ENCODE measurements around the gene IL5RA.
A peak's percentile ranks its signal among the peaks of the same experiment; 100 is the strongest.

The IL5RA gene, protein sequence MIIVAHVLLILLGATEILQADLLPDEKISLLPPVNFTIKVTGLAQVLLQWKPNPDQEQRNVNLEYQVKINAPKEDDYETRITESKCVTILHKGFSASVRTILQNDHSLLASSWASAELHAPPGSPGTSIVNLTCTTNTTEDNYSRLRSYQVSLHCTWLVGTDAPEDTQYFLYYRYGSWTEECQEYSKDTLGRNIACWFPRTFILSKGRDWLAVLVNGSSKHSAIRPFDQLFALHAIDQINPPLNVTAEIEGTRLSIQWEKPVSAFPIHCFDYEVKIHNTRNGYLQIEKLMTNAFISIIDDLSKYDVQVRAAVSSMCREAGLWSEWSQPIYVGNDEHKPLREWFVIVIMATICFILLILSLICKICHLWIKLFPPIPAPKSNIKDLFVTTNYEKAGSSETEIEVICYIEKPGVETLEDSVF

DNA sequence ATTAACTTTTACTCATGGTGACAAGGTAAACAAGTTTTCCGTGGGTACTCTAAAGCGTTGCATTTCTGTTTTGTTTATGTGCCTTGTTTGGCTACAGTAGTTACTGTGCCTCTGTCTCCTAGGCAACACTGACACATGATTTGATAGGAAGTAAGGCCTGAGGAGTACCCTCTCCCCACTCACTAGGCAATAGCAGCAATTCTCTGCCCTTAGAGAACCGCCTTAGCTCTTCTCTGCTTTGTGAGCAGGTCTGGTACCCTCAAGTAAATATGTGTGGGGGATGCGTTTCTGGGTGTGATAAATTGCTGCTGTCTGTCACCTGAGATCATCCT is at the start of gene IL5RA:
IL5RA (minus strand) TSS at position 76 of the 332 bp plus-strand sequence. CDS start 5,390 bp downstream, outside the sequence.
- peak within 1 kb of the TSS in 2 of 21 experiments; percentile 23 to 33 for H3K27ac ChIP-seq

DNA sequence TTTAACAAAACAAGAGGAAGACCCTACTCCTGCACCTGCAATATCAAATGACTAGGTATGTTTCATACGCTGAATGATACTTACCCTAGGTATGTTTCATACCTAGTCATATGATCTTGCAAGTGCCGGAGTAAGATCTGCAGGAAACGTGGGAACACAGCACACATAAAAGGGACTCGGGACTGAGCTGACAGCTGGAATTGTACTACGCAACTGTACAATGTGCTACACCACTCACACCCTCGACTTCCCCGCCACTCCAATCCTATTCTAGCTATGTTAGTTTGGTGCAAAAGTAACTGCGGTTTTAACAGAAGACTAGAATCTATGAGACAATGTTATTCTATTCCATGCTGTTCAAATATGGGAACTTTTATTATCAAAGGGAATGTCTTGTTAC is 47.3 kb upstream of the IL5RA start:
- no peak overlapping the region for H3K27ac ChIP-seq
- no peak overlapping the region for H3K4me3 ChIP-seq

More for the DNA sequence above, at the start of gene IL5RA:
- no peak within 1 kb of the TSS for H3K4me3 ChIP-seq

DNA sequence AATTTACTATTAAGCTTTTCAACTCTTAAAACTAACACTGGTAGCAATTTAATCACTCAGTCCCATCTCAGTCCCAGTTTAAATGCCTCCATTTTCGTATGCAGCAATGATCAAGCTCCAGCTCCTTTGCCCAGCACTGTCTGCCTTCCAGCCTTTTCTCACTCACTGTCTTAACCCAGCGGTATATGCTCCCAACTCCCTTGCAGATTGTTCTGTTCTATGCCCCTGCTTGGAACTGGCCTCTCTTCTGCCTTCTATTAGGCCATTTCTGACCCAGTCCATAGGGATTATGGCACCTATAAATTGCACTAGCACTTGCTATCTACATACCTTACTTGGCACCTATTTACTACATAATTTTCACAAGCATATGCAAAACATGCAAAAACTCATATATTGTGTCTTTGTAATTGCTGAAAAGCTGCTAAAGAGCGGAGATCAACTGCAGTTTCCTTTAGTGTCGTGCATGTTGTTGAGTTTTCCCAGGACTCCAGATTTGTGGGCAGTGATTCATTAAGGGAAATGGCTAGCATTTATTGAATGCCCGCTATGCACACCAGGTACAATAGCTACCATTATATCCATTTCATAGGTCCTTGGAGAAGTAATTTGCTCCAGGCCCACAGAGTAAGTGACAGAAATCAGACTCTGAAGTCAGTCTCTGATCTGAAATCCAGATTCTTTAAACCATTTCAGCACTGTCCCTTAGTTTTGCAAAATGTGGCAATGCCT is 44.9 kb upstream of the IL5RA start:
- Histone ChIP-seq H3K27ac (no peak overlapping the region), H3K4me3 (no peak overlapping the region)

DNA sequence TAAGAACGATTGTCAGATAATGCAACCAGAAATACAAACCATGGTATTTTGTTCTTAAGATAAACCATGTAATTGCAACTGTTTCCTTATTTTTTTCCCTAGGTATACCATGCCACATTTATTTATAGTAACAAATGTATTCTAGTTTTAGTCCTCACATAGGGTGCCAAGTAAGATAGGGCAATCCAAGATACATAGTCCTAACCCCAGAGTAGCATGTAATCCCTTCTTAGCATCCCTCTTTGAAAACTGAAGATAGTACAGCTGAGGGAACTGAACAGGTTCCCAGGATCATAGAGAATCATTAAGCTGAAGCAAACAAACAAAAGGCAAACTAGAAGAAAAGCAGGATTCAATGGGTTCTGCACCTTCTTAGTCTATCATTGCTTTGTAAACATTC is 41.3 kb upstream of the IL5RA start:
- no peak overlapping the region for H3K27ac ChIP-seq
- no peak overlapping the region for H3K4me3 ChIP-seq

DNA sequence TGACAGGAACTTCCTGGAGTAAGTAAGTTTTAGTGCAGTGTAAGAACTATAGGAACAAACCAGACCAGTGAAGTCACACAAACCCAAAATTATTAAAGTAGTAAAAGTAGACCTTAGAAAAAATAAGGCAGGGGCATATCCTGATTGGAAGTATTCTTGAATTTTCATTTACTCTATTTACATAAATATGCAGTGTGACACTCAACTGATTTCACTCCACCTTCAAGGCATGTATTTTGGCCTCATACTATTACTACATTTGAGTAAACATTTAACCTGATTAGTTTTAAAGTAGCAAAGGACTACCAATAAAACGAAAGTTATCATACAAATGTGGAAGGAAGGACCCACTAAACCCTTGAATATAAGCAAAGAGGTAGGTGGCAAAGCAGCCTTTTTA is 39.4 kb upstream of the IL5RA start:
- Histone ChIP-seq H3K4me3 (no peak overlapping the region), H3K27ac (no peak overlapping the region)

DNA sequence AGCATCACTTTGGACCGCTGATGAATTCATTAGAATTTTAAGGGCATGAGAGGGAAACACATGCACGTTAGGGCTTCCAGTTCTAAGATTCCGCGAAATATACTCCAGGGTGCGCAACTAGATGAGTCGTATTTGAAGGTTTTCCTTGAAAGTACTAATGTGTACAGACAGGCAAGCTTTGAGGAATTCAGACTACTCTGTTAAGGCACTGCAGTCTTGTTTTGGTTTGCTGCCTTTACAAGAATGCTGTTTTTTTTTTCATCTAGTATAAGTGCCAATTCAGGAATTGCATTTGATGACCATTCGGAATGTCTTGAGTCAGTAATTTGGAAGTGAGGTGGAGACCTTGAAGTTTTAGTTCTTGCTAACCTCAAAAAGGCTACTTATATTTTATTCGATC is 35.7 kb upstream of the IL5RA start:
- Histone ChIP-seq H3K27ac (no peak overlapping the region), H3K4me3 (no peak overlapping the region)

DNA sequence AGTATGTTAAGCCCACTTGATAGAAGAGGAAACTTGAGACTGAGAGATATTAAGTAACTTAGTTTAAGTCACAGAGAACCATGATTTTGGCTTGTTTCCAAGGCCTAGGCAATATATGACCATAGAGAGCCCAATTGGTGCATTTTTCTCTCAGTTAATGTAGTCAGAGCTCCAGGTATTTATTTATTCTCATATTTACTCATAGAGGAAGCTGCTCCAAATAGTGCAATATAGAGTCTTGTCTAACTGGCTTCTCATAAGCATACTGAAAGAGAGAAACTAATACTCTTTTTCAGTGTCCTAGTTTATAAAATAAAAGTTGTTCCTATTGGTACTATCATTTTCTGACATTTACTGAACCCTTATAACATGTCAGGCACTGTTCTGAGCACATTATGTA is 31.8 kb upstream of the IL5RA start:
- H3K4me3 ChIP-seq: no peak overlapping the region
- H3K27ac ChIP-seq: no peak overlapping the region

DNA sequence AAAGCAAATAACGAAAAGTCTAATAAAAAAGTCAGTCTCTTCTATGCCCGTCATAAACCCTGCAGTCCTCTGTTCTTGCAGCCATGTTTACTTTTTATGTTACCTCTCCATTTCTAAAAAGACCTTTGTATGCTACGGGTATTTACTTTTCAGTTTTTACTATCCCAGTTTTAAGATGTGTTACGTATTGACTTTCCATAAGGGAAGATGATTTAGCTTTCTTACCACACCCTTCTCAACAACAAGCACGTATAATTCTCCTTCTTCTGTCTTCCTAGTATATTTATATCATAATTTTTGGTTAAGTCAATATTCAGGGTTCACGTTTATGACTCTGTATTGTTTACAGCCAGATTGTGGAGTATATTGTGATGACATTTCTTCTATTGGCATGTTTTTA is 27.4 kb upstream of the IL5RA start:
- Histone ChIP-seq H3K27ac (no peak overlapping the region), H3K4me3 (no peak overlapping the region)

DNA sequence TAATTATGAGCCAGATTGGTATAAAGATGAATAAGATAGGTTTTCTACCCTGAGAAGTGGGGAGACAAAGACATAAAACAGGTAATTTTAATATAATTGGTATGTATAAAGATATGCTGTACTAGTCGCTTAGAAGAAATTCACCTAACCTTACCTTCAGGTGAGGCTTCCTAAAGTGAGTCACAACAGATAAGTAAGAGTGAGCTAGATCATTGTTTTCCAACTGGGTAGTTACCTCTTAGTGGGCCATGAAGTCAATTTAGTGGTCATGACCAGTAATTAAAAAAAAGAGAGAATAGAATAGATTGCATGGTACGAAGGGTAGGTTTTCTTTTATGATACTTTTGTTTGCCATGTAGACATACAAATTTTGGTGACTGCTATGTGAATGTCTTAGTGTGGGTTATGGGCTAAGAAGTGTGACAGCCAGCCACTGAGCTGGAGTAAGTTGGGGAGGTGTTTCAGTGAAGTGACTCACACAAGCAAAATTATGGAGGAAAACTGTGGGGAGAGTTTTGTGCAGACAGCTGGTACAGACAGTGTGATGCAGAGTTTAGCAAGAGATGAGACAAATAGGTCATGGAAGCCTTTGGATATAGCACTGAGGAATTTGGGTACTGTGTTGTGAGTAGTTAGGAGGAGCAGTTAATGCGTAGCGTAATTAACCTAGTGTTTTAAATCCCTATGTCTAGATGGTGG is 24.7 kb upstream of the IL5RA start:
- no peak overlapping the region for H3K27ac ChIP-seq
- no peak overlapping the region for H3K4me3 ChIP-seq

DNA sequence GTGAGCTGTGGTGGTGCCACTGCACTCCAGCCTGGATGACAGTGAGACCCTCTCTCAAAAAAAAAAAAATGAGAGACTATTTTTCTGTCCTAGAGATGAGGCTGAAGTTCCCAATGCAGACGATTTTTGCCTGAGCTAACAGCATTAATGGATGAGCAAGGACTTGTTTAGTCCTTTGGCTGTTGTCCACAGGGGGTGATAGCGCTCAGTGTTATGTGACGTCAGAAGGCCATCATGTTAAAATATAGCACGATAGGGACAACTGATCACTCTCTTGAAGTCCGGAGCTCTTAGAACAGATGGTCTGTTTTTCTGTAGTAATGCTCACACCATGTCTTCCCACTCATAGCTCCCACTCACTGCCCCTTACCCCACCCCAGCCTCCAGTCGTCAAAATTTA is 23.3 kb upstream of the IL5RA start:
- H3K27ac ChIP-seq: no peak overlapping the region
- no peak overlapping the region for H3K4me3 ChIP-seq

DNA sequence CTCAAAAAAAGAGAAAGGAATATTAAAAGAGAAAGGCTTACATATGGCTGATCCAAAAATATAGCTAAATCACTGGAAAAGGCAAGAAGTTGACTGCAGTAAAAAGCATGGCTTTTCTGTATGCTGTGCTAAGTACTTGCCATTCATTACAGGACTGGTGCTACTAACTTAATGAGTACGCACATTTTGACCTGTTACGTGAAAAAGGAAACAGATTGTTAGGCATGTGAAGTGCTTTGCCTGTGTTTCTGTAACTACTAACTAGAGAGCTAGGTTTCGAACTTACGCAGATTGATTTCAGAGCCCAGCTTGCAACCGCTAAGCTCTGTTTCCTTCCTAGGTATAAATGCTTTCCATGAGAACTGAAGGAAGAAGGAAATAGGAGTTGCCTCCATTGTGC is 19.4 kb upstream of the IL5RA start:
- H3K27ac ChIP-seq: no peak overlapping the region

DNA sequence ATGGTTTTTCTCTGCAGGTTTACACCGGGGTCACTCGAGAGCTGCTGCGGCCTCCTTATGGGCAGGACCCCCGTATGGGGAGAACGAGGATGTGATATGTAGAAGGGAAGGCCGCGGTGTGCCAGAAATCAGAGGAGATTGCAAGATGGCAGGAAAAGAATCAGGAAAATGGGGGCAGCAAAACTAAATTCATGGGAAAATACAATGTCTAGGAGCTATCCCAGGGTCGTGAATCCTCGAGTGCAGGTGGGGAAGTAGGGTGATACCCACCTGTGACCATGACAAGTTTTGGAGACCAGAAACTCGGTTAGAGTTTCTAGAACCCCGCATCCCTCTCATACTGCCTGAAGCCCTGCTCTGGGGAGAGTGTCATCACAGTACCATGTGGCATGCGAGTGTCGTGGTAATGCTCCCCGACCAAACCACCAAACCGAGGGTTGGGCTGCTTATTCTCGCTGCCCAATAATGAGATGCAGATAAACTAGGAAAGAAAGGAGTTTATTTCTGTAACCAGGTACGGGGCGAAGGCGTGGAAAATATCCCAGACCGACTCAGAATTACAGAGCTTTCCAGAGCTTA is 17.3 kb upstream of the IL5RA start:
- H3K27ac ChIP-seq: peak overlapping the region; percentile 76 to 99 (median 96)
- H3K4me3 ChIP-seq: peak overlapping the region; percentile 70 to 95 (median 72)

More for the DNA sequence above, 19.4 kb upstream of the IL5RA start:
- no peak overlapping the region for H3K4me3 ChIP-seq

DNA sequence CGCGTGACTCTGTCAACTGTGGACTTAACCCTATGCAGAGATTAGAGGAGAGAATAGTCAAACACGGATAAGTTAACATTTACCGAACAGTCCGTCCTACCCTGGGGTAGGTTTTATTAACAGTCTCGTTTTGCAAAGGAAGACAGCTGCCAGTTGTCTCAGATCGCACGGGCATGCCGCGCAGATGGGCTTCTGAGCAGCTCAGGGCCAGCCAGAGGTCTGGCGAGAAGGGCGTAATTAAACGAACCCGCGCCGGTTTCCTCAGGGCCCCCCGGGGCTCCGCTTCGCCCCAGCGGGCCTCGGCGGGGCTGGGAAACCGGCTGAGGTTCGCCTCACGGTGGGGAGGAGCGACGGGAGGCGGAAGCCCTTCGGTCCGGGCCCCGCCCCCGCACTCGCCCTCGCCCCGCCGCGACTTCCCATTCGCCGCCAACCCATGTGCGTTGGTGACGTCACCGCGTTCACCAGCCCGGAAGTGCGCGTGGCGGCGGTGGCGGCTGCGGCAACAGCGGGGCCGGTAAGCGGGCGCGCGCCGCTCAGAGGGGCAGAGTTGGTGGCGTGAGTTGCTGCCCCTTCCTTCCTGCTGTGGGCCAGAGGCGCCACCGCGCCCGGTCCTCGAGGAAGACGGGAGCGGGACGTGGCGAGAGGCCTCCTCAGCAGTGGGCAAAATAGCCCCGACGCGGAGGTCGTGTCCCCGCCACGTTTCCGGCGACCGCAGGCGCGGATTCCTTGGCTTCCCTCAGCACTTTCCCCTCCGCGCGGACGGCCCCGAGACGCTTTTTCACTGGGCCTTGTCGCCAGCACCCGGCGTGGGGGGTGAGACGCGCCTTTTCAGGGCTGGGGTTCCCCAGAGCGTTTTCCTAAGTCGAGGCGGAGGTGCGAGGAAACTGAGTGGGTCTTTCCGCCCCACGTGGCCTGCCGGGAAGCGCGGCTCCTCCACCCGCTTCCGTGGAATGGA is 16.6 kb upstream of the IL5RA start, which contains the start of gene TRNT1:
TRNT1 (plus strand) TSS at position 464 of the 955 bp plus-strand sequence. CDS start 2,101 bp downstream, outside the sequence.
- H3K4me3 ChIP-seq: peak within 1 kb of the TSS; percentile 70 to 95 (median 72)
- H3K27ac ChIP-seq: peak within 1 kb of the TSS; percentile 76 to 99 (median 96)

DNA sequence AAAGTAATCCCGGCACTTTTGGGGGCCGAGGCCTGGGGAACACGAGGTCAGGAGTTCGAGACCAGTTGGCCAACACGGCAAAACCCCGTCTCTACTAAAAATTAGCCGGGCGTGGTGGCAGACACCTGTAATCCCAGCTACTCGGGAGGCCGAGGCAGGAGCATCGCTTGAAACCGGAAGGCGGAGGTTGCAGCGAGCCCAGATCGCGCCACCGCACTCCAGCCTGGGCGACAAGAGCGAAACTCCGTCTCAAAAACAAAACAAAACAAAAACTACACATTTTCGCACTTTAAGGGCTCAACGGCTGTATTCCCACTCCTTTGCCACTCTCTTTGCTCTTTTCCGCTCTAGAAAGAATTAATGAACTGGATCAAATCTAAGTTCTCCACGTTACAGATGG is 15.8 kb upstream of the IL5RA start:
- Histone ChIP-seq H3K27ac (peak overlapping the region in 20 of 21 experiments; percentile 90 to 99 (median 96)), H3K4me3 (peak overlapping the region; percentile 70 to 95 (median 72))

DNA sequence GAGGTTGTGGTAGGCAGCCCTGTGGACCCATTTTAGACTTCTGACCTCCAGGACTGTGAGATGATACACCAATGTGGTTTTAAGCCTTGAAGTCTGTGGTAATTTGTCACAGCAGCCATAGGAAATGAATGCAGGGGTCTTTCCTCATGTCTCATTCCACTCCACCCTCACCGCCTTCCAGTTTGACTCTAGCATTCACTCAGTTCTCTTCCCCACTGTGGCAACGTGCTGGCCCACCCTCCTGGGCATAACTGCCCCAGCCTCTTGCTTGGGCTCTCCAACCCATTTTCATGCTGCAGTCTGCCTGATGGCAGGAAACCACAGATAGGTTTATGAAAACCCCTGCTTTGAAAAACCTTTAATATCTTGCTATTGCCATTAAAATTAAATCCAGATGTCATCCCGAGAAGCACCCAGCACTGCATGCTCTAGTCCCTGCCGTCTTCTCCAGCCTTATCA is 9.2 kb upstream of the IL5RA start:
- Histone ChIP-seq H3K27ac (no peak overlapping the region), H3K4me3 (no peak overlapping the region)

DNA sequence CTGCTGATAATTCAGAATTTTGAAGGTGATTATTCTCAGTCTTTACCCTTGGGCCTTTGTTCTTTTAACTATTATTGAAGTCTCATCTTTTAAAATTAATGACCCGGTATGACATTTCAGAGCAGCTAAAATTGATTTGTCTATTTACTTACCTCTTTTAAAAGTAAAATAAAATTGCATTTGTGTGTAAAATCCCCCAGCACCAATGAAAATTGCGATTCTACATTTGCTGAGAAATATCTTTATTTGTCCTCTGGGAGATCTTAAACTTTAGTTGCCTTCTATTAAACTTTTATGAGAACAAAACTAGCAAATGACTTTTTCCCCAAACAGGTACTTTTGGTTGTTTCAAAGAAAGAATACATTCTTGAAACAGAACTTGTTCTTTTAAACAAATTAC is 7.5 kb upstream of the IL5RA start:
- no peak overlapping the region for H3K27ac ChIP-seq
- H3K4me3 ChIP-seq: no peak overlapping the region

DNA sequence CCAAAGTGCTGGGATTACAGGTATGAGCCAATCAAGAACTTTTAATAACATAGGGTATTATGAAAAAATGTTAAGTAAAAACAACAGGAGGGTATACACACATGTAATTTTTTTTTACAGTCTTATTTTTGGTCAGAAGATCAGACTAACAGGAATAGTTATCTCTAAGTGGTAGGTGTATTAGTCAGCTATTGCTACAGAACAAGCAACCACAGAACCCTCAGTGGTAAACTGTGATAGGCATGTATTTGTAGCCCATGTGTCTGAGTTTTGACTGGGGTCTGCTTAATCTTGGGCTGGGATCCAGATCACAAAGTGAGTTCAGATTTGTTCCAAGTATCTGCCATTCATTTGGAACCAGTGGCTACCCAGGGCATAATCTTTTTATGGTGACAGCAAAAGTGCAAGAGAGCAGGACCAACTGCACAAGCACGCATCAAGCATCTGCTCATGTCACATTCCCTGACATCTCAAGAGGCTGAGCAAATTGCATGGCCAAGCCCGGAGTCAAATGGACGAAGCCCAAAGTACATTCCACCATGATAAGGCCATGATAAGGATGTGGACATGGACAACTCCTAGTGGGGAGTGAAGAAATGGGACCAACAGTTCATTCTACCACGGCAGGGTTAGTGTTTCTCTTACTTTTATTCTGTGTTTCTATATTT is 3.0 kb upstream of the IL5RA start:
- no peak overlapping the region for H3K27ac ChIP-seq

DNA sequence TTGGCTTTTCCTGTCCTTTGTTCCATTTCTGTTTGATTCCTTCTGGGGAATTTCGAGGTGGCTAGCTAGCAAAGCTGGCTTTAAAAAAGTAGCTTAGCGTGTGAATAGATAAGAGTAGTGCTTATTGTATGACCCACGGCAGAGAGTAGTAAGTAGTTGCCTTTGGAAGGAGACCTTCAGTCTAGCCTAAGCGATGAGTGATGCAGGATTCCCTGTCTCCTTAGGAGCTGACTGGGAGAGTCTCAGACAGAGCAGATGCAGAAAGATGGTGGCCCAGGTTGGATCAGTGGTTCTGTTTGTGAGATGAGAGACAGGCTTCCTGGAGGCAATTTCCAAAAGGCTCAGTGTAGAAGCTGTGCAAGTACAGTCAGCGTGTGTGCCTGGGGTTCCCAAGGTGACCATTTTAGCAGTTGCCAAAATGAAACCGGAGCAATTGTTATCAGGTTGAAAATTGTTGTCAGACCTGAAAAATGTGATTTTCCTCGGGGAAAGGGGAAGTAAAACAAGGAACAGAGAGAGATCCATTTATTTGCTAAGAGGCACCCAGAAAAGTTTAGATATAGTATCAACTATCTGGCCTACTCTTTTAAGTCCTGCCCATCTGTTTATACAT is 681 bp upstream of the IL5RA start:
- peak overlapping the region in 2 of 21 experiments; percentile 23 to 33 for H3K27ac ChIP-seq
- H3K4me3 ChIP-seq: no peak overlapping the region

More for the DNA sequence above, 3.0 kb upstream of the IL5RA start:
- H3K4me3 ChIP-seq: no peak overlapping the region
